WTC11 (cell line): Measurements from ENCODE around the gene PHRF1.

Source experiments
- ATF2 ChIP-seq: sonication (generic); formaldehyde crosslinking; IDR thresholded peaks from 2 replicates; pipeline ENCODE4 v1.8.1; 2022; ENCODE audit warnings: low read depth, missing genetic modification reagents, borderline replicate concordance
- CREB1 ChIP-seq: sonication (generic); formaldehyde crosslinking; IDR thresholded peaks from 2 replicates; pipeline ENCODE4 v1.8.0; 2023; ENCODE audit warnings: mild to moderate bottlenecking, missing genetic modification reagents
- CREM ChIP-seq: sonication (generic); formaldehyde crosslinking; IDR thresholded peaks from 2 replicates; pipeline ENCODE4 v1.8.1; 2022; ENCODE audit warnings: mild to moderate bottlenecking, missing genetic modification reagents, moderate library complexity
- CTCF ChIP-seq: fragments of 200-600 bp; IDR thresholded peaks from 2 replicates; pipeline ENCODE4 v1.8.0; 2022; ENCODE audit warnings: antibody characterized with exemption
- IRF2 ChIP-seq: sonication (generic); formaldehyde crosslinking; IDR thresholded peaks from 2 replicates; pipeline ENCODE4 v1.8.0; 2022; ENCODE audit warnings: low read depth, missing genetic modification reagents, borderline replicate concordance
- KAT7 ChIP-seq: sonication (generic); formaldehyde crosslinking; IDR thresholded peaks from 2 replicates; pipeline ENCODE4 v1.8.1; 2023; ENCODE audit warnings: missing genetic modification reagents, mild to moderate bottlenecking, borderline replicate concordance
- MAX ChIP-seq: sonication (generic); formaldehyde crosslinking; IDR thresholded peaks from 2 replicates; pipeline ENCODE4 v1.8.0; 2022; ENCODE audit warnings: mild to moderate bottlenecking, missing genetic modification reagents
- MLX ChIP-seq: sonication (generic); formaldehyde crosslinking; IDR thresholded peaks from 2 replicates; pipeline ENCODE4 v1.8.1; 2023; ENCODE audit warnings: mild to moderate bottlenecking, missing genetic modification reagents, moderate library complexity
- MYBL2 ChIP-seq: sonication (generic); formaldehyde crosslinking; IDR thresholded peaks from 2 replicates; pipeline ENCODE4 v1.8.1; 2023; ENCODE audit warnings: mild to moderate bottlenecking, moderate library complexity, missing genetic modification reagents
- PREB ChIP-seq: sonication (generic); formaldehyde crosslinking; IDR thresholded peaks from 2 replicates; pipeline ENCODE4 v1.8.1; 2022; ENCODE audit warnings: mild to moderate bottlenecking, missing genetic modification reagents, moderate library complexity, borderline replicate concordance
- USF1 ChIP-seq: sonication (generic); formaldehyde crosslinking; IDR thresholded peaks from 2 replicates; pipeline ENCODE4 v1.8.0; 2022; ENCODE audit warnings: mild to moderate bottlenecking, missing genetic modification reagents
- USF2 ChIP-seq: sonication (generic); formaldehyde crosslinking; IDR thresholded peaks from 2 replicates; pipeline ENCODE4 v1.8.1; 2023; ENCODE audit warnings: mild to moderate bottlenecking, missing genetic modification reagents, moderate library complexity

GRCh38 chr11:597166-597725, 21.0 kb downstream of the PHRF1 start:
- TF ChIP-seq CTCF (no peak; the same call in 1 of the 2 replicates), MLX (no peak), IRF2 (no peak), PREB (CRISPR knock-in tag) (no peak), CREM (CRISPR knock-in tag) (no peak), CREB1 (CRISPR knock-in tag) (no peak), USF1 (no peak), USF2 (CRISPR knock-in tag) (no peak), MAX (CRISPR knock-in tag) (no peak), MYBL2 (CRISPR knock-in tag) (no peak), ATF2 (CRISPR knock-in tag) (no peak), KAT7 (CRISPR knock-in tag) (no peak)
